A549 (cell line): ENCODE data around the gene IREB2. TPM values are rescaled to one million over a fixed set of nuclear protein-coding genes. Genes with fewer than 3 reads are reported as not detected.

Source experiments
- ATAC-seq, 2 experiments: fragments of 200-7000 bp in 1 of 2; fragments of >200 bp in 1 of 2; cut with Nextera tagmentation in 1 of 2; cut with Tn5 transposase in 1 of 2; 3 replicates each; pipeline versions ENCODE4 v1.8.0 to v1.9.1; 2018 to 2020; ENCODE audit warnings: mild to moderate bottlenecking in 1 of 2, moderate library complexity in 1 of 2
- CTCF ChIA-PET: fragments of 300-600 bp; sonication (Branson Sonifier 250); formaldehyde crosslinking; extraction: SDS; loops from one replicate; lab custom pipeline; 2021; ENCODE audit warnings: antibody characterized with exemption, inconsistent platforms; lab: Yijun Ruan, JAX
- POLR2A ChIA-PET: fragments of 350-600 bp; formaldehyde crosslinking; extraction: SDS; loops from one replicate; lab custom pipeline; 2021; ENCODE audit warnings: antibody characterized with exemption, inconsistent platforms; lab: Yijun Ruan, JAX
- DNase-seq, 2 experiments: peaks; one replicate each; pipeline versions ENCODE4 v3.0.0 to v3.0.0-alpha.2; 2011 to 2016; ENCODE audit warnings: low read depth in 1 of 2, low spot score in 1 of 2
- FAIRE-seq: peaks from 2 replicates; lab custom pipeline; 2011; peaks lifted over from hg19 to GRCh38; lab: Jason Lieb, UNC
- H3K27ac ChIP-seq, 2 experiments: fragments of >200 bp; sonication (Bioruptor Twin); formaldehyde crosslinking; 3 replicates each; pipeline ENCODE4 v1.5.1; 2016 to 2017
- H3K4me1 ChIP-seq: fragments of >200 bp; sonication (Bioruptor Twin); formaldehyde crosslinking; 3 replicates; pipeline ENCODE4 v1.6.1; 2016
- H3K4me2 ChIP-seq: fragments of >200 bp; sonication (Bioruptor Twin); formaldehyde crosslinking; 3 replicates; pipeline ENCODE4 v1.6.1; 2016
- H3K4me3 ChIP-seq: fragments of >200 bp; sonication (Bioruptor Twin); formaldehyde crosslinking; 3 replicates; pipeline ENCODE4 v1.5.1; 2016
- H3K9me3 ChIP-seq: fragments of >200 bp; sonication (Bioruptor Twin); formaldehyde crosslinking; 3 replicates; pipeline ENCODE4 v1.6.1; 2016
- ATOH8 ChIP-seq: fragments of 250-450 bp; sonication (Bioruptor Pico); IDR thresholded peaks from 2 replicates; pipeline ENCODE4 v1.5.0; 2020; ENCODE audit warnings: low read depth, mild to moderate bottlenecking, moderate library complexity
- CHD4 ChIP-seq: fragments of 200-600 bp; sonication (generic); IDR thresholded peaks from 2 replicates; pipeline ENCODE4 v1.6.1; 2016; ENCODE audit warnings: antibody characterized with exemption, mild to moderate bottlenecking, borderline replicate concordance
- EP300 ChIP-seq, 2 experiments: fragments of >200 bp; sonication (Bioruptor Twin); formaldehyde crosslinking; IDR thresholded peaks; 2 replicates in 1 of 2; 3 replicates in 1 of 2; pipeline ENCODE4 v1.6.1; 2016 to 2017
- FOSB ChIP-seq: fragments of 250-450 bp; sonication (Bioruptor Pico); IDR thresholded peaks from 2 replicates; pipeline ENCODE4 v1.5.0; 2020; ENCODE audit warnings: mild to moderate bottlenecking, moderate library complexity
- GATA3 ChIP-seq: IDR thresholded peaks from 2 replicates; pipeline ENCODE4 v1.6.1; 2012; ENCODE audit warnings: borderline replicate concordance
- HDAC2 ChIP-seq: fragments of 200-600 bp; sonication (generic); IDR thresholded peaks from 2 replicates; pipeline ENCODE4 v1.6.1; 2016
- HEYL ChIP-seq: fragments of 250-450 bp; sonication (Bioruptor Pico); IDR thresholded peaks from 2 replicates; pipeline ENCODE4 v1.8.0; 2021; ENCODE audit warnings: mild to moderate bottlenecking, moderate library complexity
- HMGXB4 ChIP-seq: fragments of 250-450 bp; sonication (Bioruptor Pico); IDR thresholded peaks from 2 replicates; pipeline ENCODE4 v1.5.0; 2021; ENCODE audit warnings: mild to moderate bottlenecking, moderate library complexity, borderline replicate concordance
- HOXB5 ChIP-seq: fragments of 250-450 bp; sonication (Bioruptor Pico); IDR thresholded peaks from 2 replicates; pipeline ENCODE4 v1.5.0; 2020; ENCODE audit warnings: mild to moderate bottlenecking, moderate library complexity
- JUNB ChIP-seq: fragments of >200 bp; sonication (Bioruptor Twin); formaldehyde crosslinking; IDR thresholded peaks from 2 replicates; pipeline ENCODE4 v1.6.1; 2016
- MYC ChIP-seq: IDR thresholded peaks from 2 replicates; pipeline ENCODE4 v1.6.1; 2012; ENCODE audit warnings: mild to moderate bottlenecking, inconsistent platforms, low read length, improper control_type of control experiment, borderline replicate concordance
- NR3C1 ChIP-seq: fragments of >200 bp; sonication (Bioruptor Twin); formaldehyde crosslinking; IDR thresholded peaks from 3 replicates; pipeline ENCODE4 v1.6.1; 2017
- PBX3 ChIP-seq: IDR thresholded peaks from 2 replicates; pipeline ENCODE4 v1.6.1; 2012
- PHF8 ChIP-seq: fragments of 200-600 bp; sonication (generic); IDR thresholded peaks from 2 replicates; pipeline ENCODE4 v1.6.1; 2016; ENCODE audit warnings: low read depth, mild to moderate bottlenecking, antibody characterized with exemption, moderate library complexity, borderline replicate concordance
- RARB ChIP-seq: fragments of 250-450 bp; sonication (Bioruptor Pico); IDR thresholded peaks from 2 replicates; pipeline ENCODE4 v1.8.0; 2021; ENCODE audit warnings: mild to moderate bottlenecking, moderate library complexity
- REST ChIP-seq: fragments of 200-600 bp; sonication (generic); IDR thresholded peaks from 2 replicates; pipeline ENCODE4 v1.6.1; 2016; ENCODE audit warnings: antibody characterized with exemption, mild to moderate bottlenecking, moderate library complexity
- ZC3H11A ChIP-seq: fragments of 450-650 bp; IDR thresholded peaks from 2 replicates; pipeline ENCODE4 v1.6.1; 2014; ENCODE audit warnings: antibody characterized with exemption, mild to moderate bottlenecking
- WGBS: methylation state at CpG from one replicate; pipeline ENCODE4 v1.1.6; 2017; ENCODE audit errors: missing lambda C conversion rate; 5-methylcytosine and 5-hydroxymethylcytosine counted together
- polyA plus RNA-seq, 4 experiments: library from polyadenylated mRNA; depleted of rRNA in 3 of 4; stranded (reverse); fragments of >200 nt; fragmentation: RNase III in 1 of 4; extraction: RNeasy Plus Mini Kit Qiagen cat#74134 plus additional on column Dnase treatment in 1 of 4; gene quantifications; 2 replicates in 3 of 4; 3 replicates in 1 of 4; pipeline ENCODE4 v1.2.3, GENCODE V29; 2011 to 2017

The IREB2 gene
- polyA plus RNA-seq, 2 of the 4 experiments (the other 2 are of a cell fraction): 37.3 to 78.1 TPM

GRCh38 chr15:78481917-78482316 is 43.9 kb downstream of the IREB2 start:
- DNase-seq (no peak), FAIRE-seq (no peak), ATAC-seq (peak; percentile 29 to 44; a peak in 4 of 6 replicates)
- no peaks in the 10 kb centered on the region for H3K9me3 ChIP-seq
- POLR2A ChIA-PET: no interaction called here
- no peaks in the 10 kb centered on the region for H3K4me1 ChIP-seq
- CTCF ChIA-PET: interaction anchor here (0.6 to 2.7 kb wide), 12 partner anchors 9 to 176 kb away, joined by 3 to 25 read pairs (median 8); no protein-coding TSS in a partner anchor
- TF ChIP-seq HDAC2 (no peak), REST (no peak), RARB (CRISPR knock-in tag) (no peak), CHD4 (no peak), JUNB (no peak), PBX3 (no peak), PHF8 (no peak), EP300 (IDR thresholded peaks at IDR 0.05) (no peak), NR3C1 (no peak), ATOH8 (CRISPR knock-in tag) (no peak)
- 83% methylated on average over 7 of the region's 7 CpGs for WGBS
- no peak overlapping the region for H3K4me2 ChIP-seq
- H3K4me3 ChIP-seq: no peak overlapping the region
- H3K27ac ChIP-seq: no peak overlapping the region

GRCh38 chr15:78492872-78493271 is 54.9 kb downstream of the IREB2 start:
- ChIA-PET POLR2A (no interaction called here), CTCF (interaction anchor here (2.3 kb wide), 1 partner anchor 11 kb away, joined by 14 read pairs; no protein-coding TSS in a partner anchor)
- FAIRE-seq: peak; percentile 65
- no peak overlapping the region for H3K4me2 ChIP-seq
- DNase-seq: no peak
- H3K27ac ChIP-seq: no peak overlapping the region
- no peak for TF ChIP-seq HOXB5 (CRISPR knock-in tag)
- no peak for TF ChIP-seq HMGXB4 (CRISPR knock-in tag)
- no peak for TF ChIP-seq ZC3H11A
- TF ChIP-seq HEYL (CRISPR knock-in tag): no peak
- no peak for TF ChIP-seq MYC
- no peak for TF ChIP-seq FOSB (CRISPR knock-in tag)
- TF ChIP-seq GATA3: no peak
- no peak for TF ChIP-seq EP300 (IDR thresholded peaks at IDR 0.05)
- no peak for TF ChIP-seq PBX3
- 94% methylated on average over 1 of the region's 1 CpG for WGBS
- H3K9me3 ChIP-seq: no peaks in the 10 kb centered on the region
- H3K4me3 ChIP-seq: no peak overlapping the region
- ATAC-seq: no peak
- H3K4me1 ChIP-seq: peaks cover 12% of the 10 kb centered on the region; the same call in 2 of the 3 replicates
